Measurements from ENCODE around the gene MPG.

The MPG gene

DNA sequence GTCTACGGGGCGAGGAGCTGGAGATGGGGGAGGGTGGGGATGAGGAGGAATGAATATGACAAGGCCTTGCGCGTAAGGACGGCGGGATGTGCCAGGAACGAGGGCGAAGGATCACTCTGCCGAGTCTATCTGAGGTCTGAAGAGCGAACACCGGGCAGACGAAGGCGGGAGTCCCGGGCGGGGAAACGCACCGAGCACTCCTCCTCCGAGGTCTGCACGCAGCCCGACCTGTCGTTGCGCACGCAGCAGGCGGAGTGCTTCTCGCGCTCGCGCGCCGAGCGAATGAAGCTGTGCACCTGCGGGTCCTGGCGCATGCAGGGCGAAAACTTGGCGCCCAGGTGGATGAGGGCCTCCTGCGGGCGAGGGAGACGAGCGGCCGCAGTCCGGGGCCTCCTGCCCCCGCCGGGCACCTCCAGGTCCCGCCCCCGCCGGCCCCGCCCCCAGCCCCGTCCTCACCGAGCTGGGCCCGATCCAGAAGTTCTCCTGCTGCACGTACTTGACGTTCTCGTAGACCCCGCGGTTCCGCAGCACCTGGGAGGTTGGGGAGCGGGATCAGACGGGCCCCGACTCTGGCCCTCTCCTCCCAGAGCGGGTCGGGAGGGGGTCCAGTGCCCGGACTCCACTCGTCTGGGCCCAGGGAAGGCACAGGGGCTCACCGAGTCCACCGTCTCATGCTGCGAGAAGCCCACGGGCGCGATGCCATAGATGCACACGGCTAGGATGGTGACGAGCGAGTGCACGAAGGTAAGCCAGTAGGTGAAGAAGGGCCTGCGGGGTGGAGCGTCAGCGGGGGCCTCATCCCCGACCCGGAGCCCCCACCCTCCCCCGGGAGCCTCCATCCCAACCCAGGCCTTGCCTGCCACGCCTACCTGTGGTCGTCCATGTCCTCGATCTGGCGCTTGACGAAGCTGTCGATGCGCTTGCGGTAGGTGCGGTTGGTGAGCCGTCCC lies 16.8 kb upstream of the MPG start:
- POLR2A ChIA-PET, result interaction anchor here (8.3 kb wide), 1 partner anchor 8 kb away, joined by 31 read pairs; the partner anchor contains the start of genes POLR3K and SNRNP25
- no peak for TF ChIP-seq FOXK2 (IDR thresholded peaks at IDR 0.05)
- TF ChIP-seq BHLHE40 (IDR thresholded peaks at IDR 0.05; ENCODE audit: borderline replicate concordance), result no peak
- TF ChIP-seq FOXA1 (IDR thresholded peaks at IDR 0.05), result no peak
- TF ChIP-seq HDGF (IDR thresholded peaks at IDR 0.05; ENCODE audit: borderline replicate concordance), result no peak
- no peak for TF ChIP-seq SUZ12 (IDR thresholded peaks at IDR 0.05)
- TF ChIP-seq ELF4 (IDR thresholded peaks at IDR 0.05), result no peak
- no peak for TF ChIP-seq FOXM1 (IDR thresholded peaks at IDR 0.05; ENCODE audit: borderline replicate concordance)
- TF ChIP-seq L3MBTL2 (conservative IDR thresholded peaks at IDR 0.05), result no peak
- TF ChIP-seq ARNT (IDR thresholded peaks at IDR 0.05), result no peak
- TF ChIP-seq CTBP1 (IDR thresholded peaks at IDR 0.05; ENCODE audit: borderline replicate concordance), result no peak
- TF ChIP-seq ZNF384 (IDR thresholded peaks at IDR 0.05), result no peak
- TF ChIP-seq SP1 (IDR thresholded peaks at IDR 0.05), result no peak
- TF ChIP-seq NFRKB (IDR thresholded peaks at IDR 0.05), result no peak
- TF ChIP-seq LEF1 (IDR thresholded peaks at IDR 0.05; ENCODE audit: borderline replicate concordance), result no peak
- no peak for TF ChIP-seq TARDBP (IDR thresholded peaks at IDR 0.05)
- TF ChIP-seq, protein P1, sequence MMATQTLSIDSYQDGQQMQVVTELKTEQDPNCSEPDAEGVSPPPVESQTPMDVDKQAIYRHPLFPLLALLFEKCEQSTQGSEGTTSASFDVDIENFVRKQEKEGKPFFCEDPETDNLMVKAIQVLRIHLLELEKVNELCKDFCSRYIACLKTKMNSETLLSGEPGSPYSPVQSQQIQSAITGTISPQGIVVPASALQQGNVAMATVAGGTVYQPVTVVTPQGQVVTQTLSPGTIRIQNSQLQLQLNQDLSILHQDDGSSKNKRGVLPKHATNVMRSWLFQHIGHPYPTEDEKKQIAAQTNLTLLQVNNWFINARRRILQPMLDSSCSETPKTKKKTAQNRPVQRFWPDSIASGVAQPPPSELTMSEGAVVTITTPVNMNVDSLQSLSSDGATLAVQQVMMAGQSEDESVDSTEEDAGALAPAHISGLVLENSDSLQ (IDR thresholded peaks at IDR 0.05), result no peak
- no peak for DNase-seq (ENCODE audit: extremely low spot score)
- CTCF ChIA-PET, result no interaction called here

DNA sequence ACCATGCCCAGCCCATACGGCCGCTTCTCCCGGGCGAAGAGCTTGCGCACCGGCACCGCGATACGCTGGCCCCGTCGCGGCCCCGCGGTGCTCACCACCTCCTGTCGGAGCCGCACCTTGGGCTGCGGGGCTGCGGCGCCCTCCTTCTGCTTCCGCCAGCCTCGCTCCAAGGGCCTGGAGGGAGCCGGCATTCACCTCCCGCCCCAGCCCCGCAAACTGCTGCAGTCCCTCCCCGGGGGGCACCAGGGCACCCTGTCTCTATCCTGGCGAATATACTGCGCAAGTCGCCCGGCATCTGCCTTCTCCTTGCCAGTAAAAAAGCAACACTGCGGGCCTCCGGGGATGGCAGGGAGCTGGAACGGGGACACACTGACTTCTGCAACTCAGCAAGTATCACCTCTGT lies 16.1 kb upstream of the MPG start:
- POLR2A ChIA-PET, result interaction anchor here (8.3 kb wide), 1 partner anchor 8 kb away, joined by 31 read pairs; the partner anchor contains the start of genes POLR3K and SNRNP25
- TF ChIP-seq ARNT (IDR thresholded peaks at IDR 0.05), result no peak
- DNase-seq (ENCODE audit: extremely low spot score), result no peak
- CTCF ChIA-PET, result interaction anchor here (0.8 to 1.0 kb wide), 2 partner anchors 8 to 35 kb away, joined by 3 to 5 read pairs; partner anchors contain the start of genes POLR3K and SNRNP25

DNA sequence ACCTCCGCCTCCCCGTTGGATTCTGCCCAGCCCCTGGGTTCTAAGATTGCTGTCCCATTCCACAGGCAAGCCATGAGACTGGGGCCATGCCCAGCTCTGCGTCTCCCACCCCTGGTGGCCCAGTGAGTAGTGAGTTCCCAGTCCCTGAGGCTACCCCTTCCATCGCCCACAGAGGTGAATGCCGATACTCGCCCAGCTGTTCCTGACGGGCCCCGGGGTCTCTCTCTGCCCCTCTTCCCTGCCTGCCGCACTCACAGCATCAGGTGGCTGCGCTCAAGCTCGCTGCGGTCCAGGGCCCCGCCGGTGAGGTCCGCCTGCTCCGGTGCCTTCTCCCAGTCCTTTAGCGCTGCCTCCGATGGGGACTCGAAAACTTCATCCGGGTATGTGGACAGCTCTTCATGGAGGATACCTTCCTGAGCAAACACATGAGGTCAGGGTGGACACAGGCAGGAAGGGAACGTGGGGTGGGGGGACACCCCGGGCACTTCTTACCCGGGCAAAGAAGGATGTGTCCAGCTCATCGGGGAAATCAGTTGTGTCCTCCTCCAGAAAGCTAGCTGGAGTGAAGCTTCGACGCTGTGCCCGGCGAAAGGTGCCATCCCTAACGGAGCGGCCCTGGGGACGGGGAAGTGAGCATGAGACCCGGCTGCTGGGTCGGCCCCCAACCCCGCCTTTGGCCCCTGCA lies 15.6 kb upstream of the MPG start:
- CTCF ChIA-PET, result interaction anchor here (0.6 to 1.0 kb wide), 3 partner anchors 9 to 35 kb away, joined by 3 to 5 read pairs (median 3); partner anchors contain the start of genes POLR3K and SNRNP25
- POLR2A ChIA-PET, result interaction anchor here (8.3 kb wide), 1 partner anchor 9 kb away, joined by 31 read pairs; the partner anchor contains the start of genes POLR3K and SNRNP25
- DNase-seq (ENCODE audit: extremely low spot score), result no peak
- TF ChIP-seq BHLHE40 (IDR thresholded peaks at IDR 0.05; ENCODE audit: borderline replicate concordance) (no peak), ARNT (IDR thresholded peaks at IDR 0.05) (no peak)

DNA sequence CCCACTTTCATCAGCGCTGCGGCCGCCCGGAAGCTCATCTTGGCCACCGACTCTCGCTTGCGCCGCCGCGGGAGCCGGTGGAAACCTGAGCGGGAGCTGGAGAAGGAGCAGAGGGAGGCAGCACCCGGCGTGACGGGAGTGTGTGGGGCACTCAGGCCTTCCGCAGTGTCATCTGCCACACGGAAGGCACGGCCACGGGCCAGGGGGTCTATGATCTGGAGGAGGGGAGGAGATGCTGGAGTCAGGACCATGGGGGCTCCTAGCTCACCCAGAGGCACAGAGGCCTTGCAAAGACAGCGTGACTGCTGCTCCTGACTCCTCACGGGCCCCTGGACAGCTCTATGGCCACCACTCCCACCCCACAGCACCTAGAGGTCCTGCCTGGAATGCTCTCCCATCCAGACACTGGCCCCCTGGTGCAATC lies 15.0 kb upstream of the MPG start:
- ChIA-PET POLR2A (interaction anchor here (0.8 to 8.3 kb wide), 2 partner anchors 9 to 10 kb away, joined by 4 to 31 read pairs; partner anchors contain the start of genes POLR3K, RHBDF1 and SNRNP25), CTCF (interaction anchor here (0.6 to 1.6 kb wide), 4 partner anchors 8 to 34 kb away, joined by 3 to 7 read pairs (median 4); partner anchors contain the start of genes POLR3K and SNRNP25)
- no peak for TF ChIP-seq LEF1 (IDR thresholded peaks at IDR 0.05; ENCODE audit: borderline replicate concordance)
- no peak for TF ChIP-seq SUZ12 (IDR thresholded peaks at IDR 0.05)
- no peak for TF ChIP-seq ZNF384 (IDR thresholded peaks at IDR 0.05)
- no peak for TF ChIP-seq CTBP1 (IDR thresholded peaks at IDR 0.05; ENCODE audit: borderline replicate concordance)
- no peak for TF ChIP-seq ELF4 (IDR thresholded peaks at IDR 0.05)
- TF ChIP-seq FOXK2 (IDR thresholded peaks at IDR 0.05), result no peak
- no peak for TF ChIP-seq ARNT (IDR thresholded peaks at IDR 0.05)
- TF ChIP-seq BHLHE40 (IDR thresholded peaks at IDR 0.05; ENCODE audit: borderline replicate concordance), result no peak
- TF ChIP-seq TARDBP (IDR thresholded peaks at IDR 0.05), result no peak
- no peak for TF ChIP-seq FOXA1 (IDR thresholded peaks at IDR 0.05)
- TF ChIP-seq HDGF (IDR thresholded peaks at IDR 0.05; ENCODE audit: borderline replicate concordance), result no peak
- TF ChIP-seq SP1 (IDR thresholded peaks at IDR 0.05), result no peak
- no peak for TF ChIP-seq L3MBTL2 (conservative IDR thresholded peaks at IDR 0.05)
- TF ChIP-seq FOXM1 (IDR thresholded peaks at IDR 0.05; ENCODE audit: borderline replicate concordance), result no peak
- TF ChIP-seq, protein P1 (IDR thresholded peaks at IDR 0.05), result no peak
- no peak for DNase-seq (ENCODE audit: extremely low spot score)

DNA sequence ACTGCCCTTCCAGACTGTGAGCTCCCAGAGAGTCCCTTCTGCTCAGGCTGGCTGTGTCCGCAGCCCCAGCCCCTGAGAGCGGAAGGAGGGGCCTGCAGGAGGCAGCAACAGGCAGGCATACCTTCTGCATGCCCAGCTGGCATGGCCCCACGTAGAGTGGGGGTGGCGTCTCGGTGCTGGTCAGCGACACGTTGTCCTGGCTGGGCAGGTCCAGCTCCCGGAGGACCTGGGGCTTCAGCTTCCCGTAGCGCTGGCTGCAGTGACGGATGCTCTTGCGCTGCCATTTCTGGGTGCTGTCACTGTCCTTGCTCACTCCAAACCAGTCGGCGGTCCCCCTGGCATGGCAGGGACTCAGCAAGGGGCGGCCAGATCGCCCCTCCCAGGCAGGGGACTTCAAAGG lies 14.6 kb upstream of the MPG start:
- CTCF ChIA-PET, result interaction anchor here (1.0 to 1.6 kb wide), 2 partner anchors 12 to 34 kb away, joined by 3 to 7 read pairs; no protein-coding TSS in a partner anchor
- POLR2A ChIA-PET, result interaction anchor here (0.8 to 8.3 kb wide), 3 partner anchors 9 to 33 kb away, joined by 4 to 31 read pairs (median 4); partner anchors contain the start of genes POLR3K, RHBDF1 and SNRNP25
- TF ChIP-seq, protein P1 (IDR thresholded peaks at IDR 0.05), result no peak
- TF ChIP-seq CTBP1 (IDR thresholded peaks at IDR 0.05; ENCODE audit: borderline replicate concordance) (no peak), LEF1 (IDR thresholded peaks at IDR 0.05; ENCODE audit: borderline replicate concordance) (no peak), SP1 (IDR thresholded peaks at IDR 0.05) (no peak), ZNF384 (IDR thresholded peaks at IDR 0.05) (no peak), SUZ12 (IDR thresholded peaks at IDR 0.05) (no peak), FOXK2 (IDR thresholded peaks at IDR 0.05) (no peak), FOXM1 (IDR thresholded peaks at IDR 0.05; ENCODE audit: borderline replicate concordance) (no peak), NFRKB (IDR thresholded peaks at IDR 0.05) (no peak), TARDBP (IDR thresholded peaks at IDR 0.05) (no peak), FOXA1 (IDR thresholded peaks at IDR 0.05) (no peak)
- DNase-seq (ENCODE audit: extremely low spot score), result no peak
